H1 (cell line): ENCODE data around the gene SAMM50. TPM values are rescaled to one million over a fixed set of nuclear protein-coding genes. Genes with fewer than 3 reads are reported as not detected.

ENCODE experiments used
- CTCF ChIA-PET: fragments of 300-600 bp; sonication (Branson Sonifier 250); formaldehyde crosslinking; loops from one replicate; lab custom pipeline; 2021; ENCODE audit not compliant: partially characterized antibody; lab: Charles Lee
- POLR2A ChIA-PET: fragments of 300-600 bp; sonication (Branson Sonifier 250); formaldehyde crosslinking; loops from one replicate; lab custom pipeline; 2021; ENCODE audit warnings: inconsistent platforms; ENCODE audit not compliant: partially characterized antibody; lab: Charles Lee
- DNase-seq, 2 experiments: peaks; one replicate each; pipeline versions ENCODE4 v3.0.0 to v3.0.0-alpha.2; 2010 to 2022; ENCODE audit warnings: low spot score in 2 of 2, low read depth in 1 of 2, mixed read lengths in 1 of 2
- FAIRE-seq: peaks from 2 replicates; lab custom pipeline; 2011; peaks lifted over from hg19 to GRCh38; lab: Jason Lieb, UNC
- H2AFZ ChIP-seq: 2 replicates; pipeline ENCODE4 v1.8.1; 2012; ENCODE audit warnings: low read length, inconsistent platforms
- H2AK5ac ChIP-seq: 2 replicates; pipeline ENCODE4 v1.6.1; 2013; ENCODE audit warnings: low read depth, low read length
- H2BK120ac ChIP-seq: replicated peaks from 2 replicates; pipeline ENCODE3; 2013; ENCODE audit warnings: low read depth, low read length, inconsistent platforms
- H2BK12ac ChIP-seq: 2 replicates; pipeline ENCODE4 v1.6.1; 2013; ENCODE audit warnings: low read depth, low read length
- H2BK15ac ChIP-seq: 2 replicates; pipeline ENCODE4 v1.6.1; 2013; ENCODE audit warnings: low read length
- H2BK20ac ChIP-seq: 2 replicates; pipeline ENCODE4 v1.6.1; 2013; ENCODE audit warnings: low read length
- H2BK5ac ChIP-seq: 2 replicates; pipeline ENCODE4 v1.6.1; 2013; ENCODE audit warnings: low read depth, low read length
- H3K14ac ChIP-seq: 2 replicates; pipeline ENCODE4 v1.6.1; 2013; ENCODE audit warnings: inconsistent platforms; ENCODE audit not compliant: insufficient read length
- H3K18ac ChIP-seq: 2 replicates; pipeline ENCODE4 v1.6.1; 2013; ENCODE audit warnings: low read length; ENCODE audit errors: extremely low read depth
- H3K23ac ChIP-seq: 2 replicates; pipeline ENCODE4 v1.6.1; 2013; ENCODE audit warnings: inconsistent platforms; ENCODE audit not compliant: insufficient read length
- H3K23me2 ChIP-seq: 2 replicates; pipeline ENCODE4 v1.6.1; 2013; ENCODE audit warnings: low read depth, low read length
- H3K27ac ChIP-seq: 2 replicates; pipeline ENCODE4 v1.6.1; 2011; ENCODE audit warnings: low read depth, low read length, inconsistent platforms
- H3K27me3 ChIP-seq, 4 experiments: replicated peaks in 1 of 4; 1 replicate in 1 of 4; 2 replicates in 3 of 4; pipeline versions ENCODE4 v1.6.1 to v1.8.1; 2011 to 2013; ENCODE audit warnings: low read length in 3 of 4, mild to moderate bottlenecking in 3 of 4, inconsistent platforms in 2 of 4, mixed read lengths in 2 of 4, moderate library complexity in 1 of 4; ENCODE audit not compliant: control insufficient read depth in 3 of 4, insufficient read depth in 3 of 4; ENCODE audit errors: extremely low read depth in 1 of 4
- H3K36me3 ChIP-seq, 4 experiments: 2 replicates each; pipeline versions ENCODE4 v1.6.1 to v1.8.1; 2011 to 2013; ENCODE audit warnings: mild to moderate bottlenecking in 4 of 4, low read length in 3 of 4, moderate library complexity in 2 of 4, control low read depth in 1 of 4, inconsistent platforms in 1 of 4; ENCODE audit not compliant: insufficient read depth in 4 of 4, control insufficient read depth in 2 of 4
- H3K4ac ChIP-seq: replicated peaks from 2 replicates; pipeline ENCODE3; 2013; ENCODE audit warnings: low read length, low read depth, mixed read lengths, inconsistent platforms; ENCODE audit not compliant: insufficient read length
- H3K4me1 ChIP-seq, 4 experiments: replicated peaks in 1 of 4; 1 replicate in 1 of 4; 2 replicates in 3 of 4; pipeline versions ENCODE4 v1.6.1 to v1.8.1; 2011 to 2013; ENCODE audit warnings: low read length in 3 of 4, inconsistent platforms in 2 of 4, mixed read lengths in 1 of 4; ENCODE audit not compliant: insufficient read depth in 4 of 4, control insufficient read depth in 3 of 4
- H3K4me2 ChIP-seq, 2 experiments: 2 replicates each; pipeline versions ENCODE4 v1.6.1 to v1.8.1; 2011 to 2013; ENCODE audit warnings: low read depth in 2 of 2, low read length in 2 of 2, control low read depth in 1 of 2, inconsistent platforms in 1 of 2, mild to moderate bottlenecking in 1 of 2; ENCODE audit not compliant: insufficient read depth in 1 of 2
- H3K4me3 ChIP-seq, 4 experiments: fragments of 200-600, 300-600 bp in 1 of 4; sonication (generic), shearing (Covaris generic), sonication (Bioruptor Twin) in 1 of 4; 2 replicates each; pipeline versions ENCODE4 v1.5.1 to v1.8.1; 2011 to 2016; ENCODE audit warnings: low read length in 4 of 4, low read depth in 3 of 4, control low read depth in 2 of 4, inconsistent platforms in 2 of 4, mild to moderate bottlenecking in 2 of 4, mixed read lengths in 1 of 4, moderate library complexity in 1 of 4; ENCODE audit not compliant: insufficient read depth in 2 of 4; ENCODE audit errors: extremely low read depth in 1 of 4
- H3K56ac ChIP-seq: replicated peaks from 2 replicates; pipeline ENCODE3; 2013; ENCODE audit warnings: low read depth, mild to moderate bottlenecking, mixed read lengths, low read length, inconsistent platforms; ENCODE audit not compliant: insufficient read length
- H3K79me1 ChIP-seq: 2 replicates; pipeline ENCODE4 v1.6.1; 2013; ENCODE audit warnings: low read depth, low read length, control low read depth
- H3K79me2 ChIP-seq, 2 experiments: 2 replicates each; pipeline versions ENCODE4 v1.6.1 to v1.8.1; 2012 to 2013; ENCODE audit warnings: low read length in 2 of 2, mild to moderate bottlenecking in 2 of 2, inconsistent platforms in 1 of 2; ENCODE audit not compliant: insufficient read depth in 2 of 2, control insufficient read depth in 1 of 2
- H3K9ac ChIP-seq, 4 experiments: replicated peaks in 1 of 4; 1 replicate in 1 of 4; 2 replicates in 3 of 4; pipeline versions ENCODE4 v1.6.1 to v1.8.1; 2011 to 2013; ENCODE audit warnings: low read depth in 3 of 4, low read length in 3 of 4, control low read depth in 2 of 4, mild to moderate bottlenecking in 2 of 4, moderate library complexity in 2 of 4, inconsistent platforms in 1 of 4; ENCODE audit errors: extremely low read depth in 1 of 4
- H3K9me3 ChIP-seq, 2 experiments: 2 replicates each; pipeline versions ENCODE4 v1.6.1 to v1.8.1; 2012 to 2013; ENCODE audit warnings: mild to moderate bottlenecking in 2 of 2, moderate library complexity in 2 of 2, control low read depth in 1 of 2, inconsistent platforms in 1 of 2, low read depth in 1 of 2, low read length in 1 of 2, mixed read lengths in 1 of 2; ENCODE audit not compliant: insufficient read depth in 2 of 2
- H4K20me1 ChIP-seq, 2 experiments: replicated peaks in 1 of 2; 2 replicates each; pipeline versions ENCODE3 to v1.8.1; 2011 to 2013; ENCODE audit warnings: inconsistent platforms in 2 of 2, low read length in 2 of 2, mild to moderate bottlenecking in 1 of 2; ENCODE audit not compliant: insufficient read depth in 2 of 2, control insufficient read depth in 1 of 2
- H4K5ac ChIP-seq: 2 replicates; pipeline ENCODE4 v1.6.1; 2013; ENCODE audit warnings: low read length, low read depth, mixed read lengths, inconsistent platforms; ENCODE audit not compliant: insufficient read length
- H4K8ac ChIP-seq: 2 replicates; pipeline ENCODE4 v1.8.0; 2013; ENCODE audit warnings: mild to moderate bottlenecking, moderate library complexity, low read length, inconsistent platforms; ENCODE audit not compliant: insufficient read depth; ENCODE audit errors: extremely low read depth
- H4K91ac ChIP-seq: replicated peaks from 2 replicates; pipeline ENCODE3; 2013; ENCODE audit warnings: low read length, mixed read lengths, inconsistent platforms; ENCODE audit not compliant: insufficient read length
- ATF3 ChIP-seq: IDR thresholded peaks from 2 replicates; pipeline ENCODE4 v1.6.1; 2011; ENCODE audit warnings: low read depth, mild to moderate bottlenecking, low read length; ENCODE audit not compliant: insufficient read depth
- CBX8 ChIP-seq: fragments of 300-800, 300-1000 bp; sonication (generic); IDR thresholded peaks from 2 replicates; pipeline ENCODE4 v1.7.1; 2016; ENCODE audit warnings: low read depth, low read length, borderline replicate concordance
- CHD1 ChIP-seq: IDR thresholded peaks from 2 replicates; pipeline ENCODE4 v1.6.1; 2012; ENCODE audit warnings: low read depth, low read length, improper control_type of control experiment
- EP300 ChIP-seq, 2 experiments: IDR thresholded peaks; 1 replicate in 1 of 2; 2 replicates in 1 of 2; pipeline ENCODE4 v1.6.1; 2011 to 2012; ENCODE audit warnings: low read depth in 2 of 2, low read length in 2 of 2, mild to moderate bottlenecking in 2 of 2, borderline replicate concordance in 1 of 2, inconsistent platforms in 1 of 2, moderate library complexity in 1 of 2
- HDAC6 ChIP-seq: IDR thresholded peaks from one replicate; pipeline ENCODE4 v1.7.1; 2012; ENCODE audit warnings: low read depth, mild to moderate bottlenecking, inconsistent platforms, low read length, moderate library complexity
- KDM5A ChIP-seq: fragments of 200-600 bp; IDR thresholded peaks from 2 replicates; pipeline ENCODE4 v1.7.1; 2012; ENCODE audit warnings: mild to moderate bottlenecking, low read length, inconsistent platforms, mixed read lengths
- NANOG ChIP-seq: IDR thresholded peaks from 2 replicates; pipeline ENCODE4 v1.6.1; 2011; ENCODE audit warnings: low read length, low read depth, mild to moderate bottlenecking, inconsistent platforms; ENCODE audit not compliant: insufficient read depth, poor library complexity, severe bottlenecking
- POU5F1 ChIP-seq: IDR thresholded peaks from 2 replicates; pipeline ENCODE4 v1.6.1; 2011; ENCODE audit warnings: low read depth, mild to moderate bottlenecking, low read length, moderate library complexity
- RBBP5 ChIP-seq: IDR thresholded peaks from 2 replicates; pipeline ENCODE4 v1.7.1; 2012; ENCODE audit warnings: low read depth, mild to moderate bottlenecking, inconsistent platforms, low read length, moderate library complexity, borderline replicate concordance
- RXRA ChIP-seq: IDR thresholded peaks from 2 replicates; pipeline ENCODE4 v1.6.1; 2011; ENCODE audit warnings: low read depth, mild to moderate bottlenecking, low read length, moderate library complexity; ENCODE audit not compliant: insufficient read depth
- SIN3A ChIP-seq, 2 experiments: IDR thresholded peaks in 1 of 2; conservative IDR thresholded peaks in 1 of 2; 2 replicates each; pipeline ENCODE4 v1.6.1; 2011 to 2012; ENCODE audit warnings: low read length in 2 of 2, improper control_type of control experiment in 1 of 2, low read depth in 1 of 2, mild to moderate bottlenecking in 1 of 2
- TEAD4 ChIP-seq: IDR thresholded peaks from 2 replicates; pipeline ENCODE4 v1.6.1; 2012; ENCODE audit warnings: low read depth, low read length, inconsistent platforms, mixed read lengths
- YY1 ChIP-seq: IDR thresholded peaks from 2 replicates; pipeline ENCODE4 v1.6.1; 2011; ENCODE audit warnings: low read depth, mild to moderate bottlenecking, low read length
- WGBS, 2 experiments: shearing (Covaris generic) in 1 of 2; methylation state at CpG; one replicate each; pipeline versions ENCODE4 v1.1.6 to v1.1.7; 2013 to 2015; ENCODE audit warnings: low lambda C conversion rate in 2 of 2, mixed read lengths in 2 of 2, inconsistent platforms in 1 of 2, low coverage in 1 of 2, missing lambda C conversion rate in 1 of 2; ENCODE audit not compliant: insufficient replicate concordance in 2 of 2, insufficient coverage in 1 of 2, insufficient read length in 1 of 2; ENCODE audit errors: extremely low coverage in 1 of 2, missing lambda C conversion rate in 1 of 2; 5-methylcytosine and 5-hydroxymethylcytosine counted together
- polyA plus RNA-seq, 7 experiments: library from polyadenylated mRNA; depleted of rRNA in 3 of 7; stranded (reverse) in 5 of 7; unstranded in 2 of 7; fragments of >200 nt in 5 of 7; fragments of 200-250 nt in 2 of 7; gene quantifications; 1 replicate in 5 of 7; 2 replicates in 1 of 7; 4 replicates in 1 of 7; pipeline versions ENCODE4 v1.2.1 to v1.2.3, GENCODE V29; 2011 to 2013; ENCODE audit warnings: missing spikeins in 2 of 7, mixed read lengths in 2 of 7
- total RNA-seq: library from RNA; stranded (reverse); fragmentation: NEBNext Ultra II Directional; extraction: Animal tissue kit (Norgen Biotek cat#: 25700); gene quantifications from 2 replicates; pipeline ENCODE4 v1.2.1, GENCODE V29; 2021

The SAMM50 gene
- total and polyA plus RNA-seq, 2 of the 8 experiments (the other 6 are each of a cell fraction or from before 2014, with no cell fraction given) = 45.4 to 70.3 TPM

GRCh38 chr22:43999378-43999777 is 44.1 kb downstream of the SAMM50 start:
- Histone ChIP-seq H2BK20ac (no peak overlapping the region), H2BK5ac (no peak overlapping the region), H3K4ac (no peak overlapping the region), H3K79me2 (no peaks in the 10 kb centered on the region), H2BK15ac (no peak overlapping the region), H3K36me3 (peaks cover 0 to 10% (median 2%) of the 10 kb centered on the region in 4 experiments; a peak in 5 of 8 replicates), H2BK120ac (no peak overlapping the region), H3K4me3 (no peak overlapping the region), H2BK12ac (no peak overlapping the region), H3K56ac (no peak overlapping the region), H3K27ac (no peak overlapping the region), H3K9ac (no peak overlapping the region), H4K91ac (no peak overlapping the region), H4K8ac (no peak overlapping the region), H2AK5ac (no peak overlapping the region), H3K23ac (no peak overlapping the region), H2AFZ (no peak overlapping the region), H3K14ac (no peak overlapping the region), H3K18ac (no peak overlapping the region), H3K27me3 (no peaks in the 10 kb centered on the region; a peak in 1 of 7 replicates), H4K5ac (no peak overlapping the region), H3K4me1 (no peaks in the 10 kb centered on the region), H3K23me2 (no peaks in the 10 kb centered on the region), H3K9me3 (no peaks in the 10 kb centered on the region), H3K4me2 (no peak overlapping the region), H3K79me1 (no peaks in the 10 kb centered on the region), H4K20me1 (peaks cover 0 to 6% of the 10 kb centered on the region in 2 experiments)
- FAIRE-seq (no peak), DNase-seq (no peak)
- CTCF ChIA-PET = interaction anchor here (0.7 to 3.1 kb wide), 7 partner anchors 15 to 567 kb away, joined by 3 to 13 read pairs (median 3); no protein-coding TSS in a partner anchor
- POLR2A ChIA-PET = no interaction called here
- 83% methylated on average over 3 of the region's 3 CpGs; no CpG with 5 or more reads in 1 of the 2 experiments for WGBS, 2 experiments
- TF ChIP-seq POU5F1 (no peak), SIN3A (conservative IDR thresholded peaks at IDR 0.05 in 1 of 2, IDR thresholded peaks at IDR 0.05 in 1 of 2; ENCODE audit: low read depth in 1 of 2, low read length in 2 of 2) (no peak), YY1 (no peak), ATF3 (no peak), TEAD4 (no peak), RXRA (no peak), NANOG (no peak), EP300 (IDR thresholded peaks at IDR 0.05; ENCODE audit: borderline replicate concordance in 1 of 2, low read depth in 2 of 2, low read length in 2 of 2) (no peak), HDAC6 (no peak), KDM5A (no peak), CBX8 (no peak), RBBP5 (no peak), CHD1 (no peak)
